HUES6 (cell line): Measurements from ENCODE around the gene RRN3.
"Not testable (repeated sequence)": the region's sequence is repeated elsewhere in the genome, so short reads cannot be mapped to it uniquely, and the experiment has no call there.

Experiments used
- H3K27ac ChIP-seq: 2 replicates; pipeline ENCODE4 v1.7.0; 2013; ENCODE audit warnings: low read depth, mild to moderate bottlenecking, low read length, inconsistent platforms
- H3K27me3 ChIP-seq: 2 replicates; pipeline ENCODE4 v1.6.1; 2013; ENCODE audit warnings: low read length; ENCODE audit not compliant: control insufficient read depth, insufficient read depth
- H3K36me3 ChIP-seq: 2 replicates; pipeline ENCODE4 v1.6.1; 2013; ENCODE audit warnings: low read length; ENCODE audit not compliant: control insufficient read depth, insufficient read depth
- H3K4me1 ChIP-seq: 2 replicates; pipeline ENCODE4 v1.6.1; 2013; ENCODE audit warnings: low read length; ENCODE audit not compliant: control insufficient read depth, insufficient read depth
- H3K4me3 ChIP-seq: 2 replicates; pipeline ENCODE4 v1.5.1; 2013; ENCODE audit warnings: low read depth, low read length
- H3K9ac ChIP-seq: one replicate; pipeline ENCODE4 v1.6.1; 2013; ENCODE audit warnings: mild to moderate bottlenecking, low read length
- H3K9me3 ChIP-seq: 2 replicates; pipeline ENCODE4 v1.6.1; 2013; ENCODE audit warnings: low read depth, low read length; ENCODE audit not compliant: control insufficient read depth, insufficient read depth

Gene RRN3

DNA sequence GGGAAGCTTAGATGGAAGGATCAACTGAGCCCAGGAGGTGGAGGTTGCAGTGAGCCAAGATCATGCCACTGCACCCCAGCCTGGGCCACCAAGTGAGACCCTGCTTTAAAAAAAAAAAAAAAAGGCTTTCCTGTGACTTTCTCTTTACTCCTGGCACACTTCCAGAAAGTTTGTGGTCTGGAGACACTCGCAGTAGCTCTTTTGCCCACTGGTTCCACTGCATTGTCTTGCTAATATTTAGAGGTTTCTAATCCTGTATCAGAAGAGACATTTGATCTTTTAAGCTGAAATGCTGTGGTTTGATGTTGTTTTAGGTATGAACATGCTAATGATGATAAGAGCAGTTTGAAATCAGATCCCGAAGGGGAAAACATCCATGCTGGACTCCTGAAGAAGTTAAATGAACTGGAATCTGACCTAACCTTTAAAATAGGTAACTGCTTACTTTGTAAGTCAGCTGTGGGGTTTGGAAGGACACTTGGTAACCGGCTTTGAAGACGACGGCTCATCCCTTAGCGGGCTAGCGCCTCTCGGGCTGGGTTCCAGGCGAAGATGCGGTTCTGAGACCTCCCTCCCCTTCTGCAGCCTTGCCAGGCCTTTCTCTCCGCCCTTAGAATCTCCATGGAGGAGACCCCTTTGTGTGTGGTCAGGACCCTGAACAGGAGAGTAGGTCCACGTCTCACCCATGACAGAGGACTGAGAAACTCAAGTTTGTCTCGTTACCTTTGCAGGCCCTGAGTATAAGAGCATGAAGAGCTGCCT lies 61.3 kb downstream of the RRN3 start:
- Histone ChIP-seq H3K4me3 (no peak overlapping the region), H3K9ac (no peak overlapping the region), H3K27ac (no peak overlapping the region), H3K4me1 (no peaks in the 10 kb centered on the region), H3K27me3 (no peaks in the 10 kb centered on the region), H3K36me3 (peaks cover 84% of the 10 kb centered on the region), H3K9me3 (no peaks in the 10 kb centered on the region)

- Histone ChIP-seq H3K27me3 (no peaks in the 10 kb centered on the region), H3K9me3 (no peaks in the 10 kb centered on the region), H3K4me1 (no peaks in the 10 kb centered on the region; the same call in 1 of the 2 replicates), H3K27ac (no peak overlapping the region), H3K9ac (no peak overlapping the region), H3K36me3 (peaks cover 78% of the 10 kb centered on the region), H3K4me3 (no peak overlapping the region)
These were observed 62.5 kb downstream of the RRN3 start for GRCh38 chr16:15031586-15031985.

- Histone ChIP-seq H3K36me3 (peaks cover 74% of the 10 kb centered on the region), H3K4me1 (no peaks in the 10 kb centered on the region; the same call in 1 of the 2 replicates), H3K27me3 (no peaks in the 10 kb centered on the region), H3K9me3 (no peaks in the 10 kb centered on the region), H3K4me3 (no peak overlapping the region), H3K9ac (no peak overlapping the region), H3K27ac (no peak overlapping the region)
These were observed 62.9 kb downstream of the RRN3 start for GRCh38 chr16:15031179-15031578.

GRCh38 chr16:15029749-15030148 lies 64.3 kb downstream of the RRN3 start:
- not testable (repeated sequence) for H3K9ac ChIP-seq, H3K27ac ChIP-seq, H3K4me3 ChIP-seq, H3K9me3 ChIP-seq, H3K4me1 ChIP-seq, H3K27me3 ChIP-seq
- H3K36me3 ChIP-seq: peaks cover 66% of the 10 kb centered on the region

- not testable (repeated sequence) for H3K4me3 ChIP-seq, H3K27me3 ChIP-seq, H3K9me3 ChIP-seq, H3K4me1 ChIP-seq, H3K9ac ChIP-seq, H3K27ac ChIP-seq
- peaks cover 63% of the 10 kb centered on the region for H3K36me3 ChIP-seq
These were observed 65.0 kb downstream of the RRN3 start for GRCh38 chr16:15028801-15029698.

DNA sequence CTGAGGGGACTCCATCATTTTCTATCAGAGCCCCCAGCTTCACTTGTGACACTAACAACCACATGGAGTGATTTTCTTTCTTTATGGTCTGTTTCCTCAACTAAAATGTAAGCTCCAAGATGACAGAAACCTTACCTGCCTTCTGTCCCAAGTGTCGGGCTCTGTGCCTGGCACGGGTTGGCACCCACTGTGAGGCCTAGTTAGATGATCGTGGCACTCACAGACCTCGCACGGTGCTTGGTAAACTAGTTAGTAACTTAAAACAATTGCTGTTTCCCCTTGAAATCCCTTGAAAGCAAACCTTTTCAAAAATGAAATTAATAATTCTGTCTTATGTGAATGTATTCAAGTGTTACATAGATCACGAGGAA lies 65.7 kb downstream of the RRN3 start:
- not testable (repeated sequence) for H3K27ac ChIP-seq, H3K9ac ChIP-seq, H3K27me3 ChIP-seq, H3K9me3 ChIP-seq, H3K4me1 ChIP-seq, H3K4me3 ChIP-seq
- peaks cover 63% of the 10 kb centered on the region for H3K36me3 ChIP-seq

DNA sequence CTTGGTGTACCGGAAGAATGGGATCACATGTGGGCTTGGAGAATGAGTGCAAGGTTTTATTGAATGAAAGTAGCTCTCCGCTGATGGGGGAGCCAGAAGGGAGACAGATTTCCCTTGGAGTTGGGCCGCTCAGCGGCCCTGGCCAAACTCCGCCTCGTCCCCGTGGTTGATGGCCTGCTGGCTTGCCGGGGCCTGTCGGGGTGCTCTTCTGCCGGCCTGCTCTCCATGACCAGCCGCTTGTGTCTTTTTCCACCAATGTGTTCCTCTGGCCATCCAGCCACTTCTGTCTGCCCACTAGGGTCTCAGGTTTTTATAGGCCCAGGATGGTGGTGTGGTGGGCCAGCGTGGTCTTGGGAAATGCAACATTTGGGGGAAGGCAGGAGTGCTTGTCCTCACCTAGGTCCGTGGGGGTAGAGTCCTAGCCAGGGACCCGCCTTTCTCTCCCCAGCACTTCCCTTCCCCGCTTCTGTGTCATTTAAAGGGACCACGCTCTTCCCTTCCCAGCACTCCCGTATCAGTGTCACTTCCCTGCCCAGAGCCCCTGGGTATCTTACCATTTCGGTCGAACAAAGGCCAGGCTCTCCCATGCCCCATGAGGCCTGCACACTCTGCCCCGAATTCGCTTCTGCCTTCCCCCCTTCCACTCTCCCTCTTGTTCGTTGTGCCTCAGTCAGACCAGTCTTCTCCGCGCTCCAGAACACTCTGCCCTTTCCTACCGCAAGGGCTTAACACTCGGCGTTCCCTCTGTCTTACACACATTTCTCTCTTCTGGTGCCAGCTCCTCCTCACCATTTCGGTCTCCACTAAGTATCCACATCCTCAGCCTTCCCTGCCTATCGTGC lies 66.3 kb downstream of the RRN3 start:
- H3K4me3 ChIP-seq, H3K9ac ChIP-seq, H3K4me1 ChIP-seq, H3K27me3 ChIP-seq, H3K9me3 ChIP-seq, H3K27ac ChIP-seq: not testable (repeated sequence)
- peaks cover 63% of the 10 kb centered on the region for H3K36me3 ChIP-seq

GRCh38 chr16:15027051-15027450 lies 67.0 kb downstream of the RRN3 start:
- not testable (repeated sequence) for H3K27me3 ChIP-seq, H3K27ac ChIP-seq, H3K4me3 ChIP-seq, H3K9ac ChIP-seq, H3K4me1 ChIP-seq, H3K9me3 ChIP-seq
- H3K36me3 ChIP-seq: peaks cover 63% of the 10 kb centered on the region

DNA sequence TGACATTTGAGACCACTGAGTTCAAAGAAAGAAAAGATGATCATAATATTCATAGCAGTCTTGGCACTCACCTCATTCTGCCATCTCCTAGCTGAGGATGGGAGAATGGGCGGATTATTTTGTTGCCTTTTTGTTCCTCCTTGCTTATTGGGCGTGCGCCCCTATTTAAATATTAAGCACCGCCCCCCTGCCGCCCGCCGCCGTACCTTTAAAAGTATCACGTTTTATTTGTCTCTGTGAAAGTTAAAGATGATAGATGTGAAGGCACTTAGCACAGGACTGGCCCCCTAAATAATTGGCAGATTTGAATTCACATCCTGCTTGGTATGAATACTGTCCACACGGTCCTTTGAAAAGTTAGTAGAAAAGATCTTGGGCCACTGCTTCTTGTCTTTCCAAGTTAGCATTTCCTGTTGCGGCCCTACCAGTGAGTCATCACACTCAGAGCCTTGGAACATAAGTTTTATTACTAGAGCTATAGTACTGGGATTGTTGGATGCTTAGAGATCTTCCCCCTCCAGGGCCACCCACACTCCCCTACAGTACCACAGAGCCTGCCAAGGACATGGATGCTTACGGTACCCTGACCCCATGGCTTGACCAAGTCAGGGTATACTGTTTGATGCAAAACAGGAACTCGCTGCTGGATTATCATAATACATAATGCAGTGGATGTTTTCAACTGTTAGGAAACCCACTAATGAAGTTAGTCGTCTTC lies 68.7 kb downstream of the RRN3 start:
- not testable (repeated sequence) for H3K27ac ChIP-seq
- H3K36me3 ChIP-seq: peaks cover 63% of the 10 kb centered on the region

DNA sequence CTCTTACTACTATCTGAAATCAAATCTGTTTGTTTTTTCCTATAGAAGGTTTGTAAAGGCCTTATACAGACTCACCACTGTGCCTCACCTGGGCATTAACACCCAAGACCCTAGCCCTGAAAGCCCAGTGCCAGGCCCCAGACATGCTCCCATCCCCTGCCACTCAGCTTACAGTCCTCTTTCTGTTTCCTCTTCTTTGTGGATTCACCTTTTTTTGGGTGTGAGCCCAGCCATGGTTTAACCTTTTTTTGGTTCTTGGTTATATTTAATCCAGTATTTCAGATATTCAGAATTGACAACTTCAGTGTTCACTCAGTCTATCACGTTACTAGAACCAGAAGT lies 69.2 kb downstream of the RRN3 start:
- H3K9ac ChIP-seq, H3K27me3 ChIP-seq, H3K9me3 ChIP-seq, H3K4me1 ChIP-seq, H3K4me3 ChIP-seq, H3K27ac ChIP-seq: not testable (repeated sequence)
- peaks cover 65% of the 10 kb centered on the region for H3K36me3 ChIP-seq

More for the DNA sequence above, 68.7 kb downstream of the RRN3 start:
- H3K9ac ChIP-seq, H3K4me3 ChIP-seq, H3K4me1 ChIP-seq, H3K27me3 ChIP-seq, H3K9me3 ChIP-seq: not testable (repeated sequence)
